Measurements from ENCODE around the gene MTG1. TPM values are rescaled to one million over a fixed set of nuclear protein-coding genes. Genes with fewer than 3 reads are reported as not detected.

Gene MTG1, protein sequence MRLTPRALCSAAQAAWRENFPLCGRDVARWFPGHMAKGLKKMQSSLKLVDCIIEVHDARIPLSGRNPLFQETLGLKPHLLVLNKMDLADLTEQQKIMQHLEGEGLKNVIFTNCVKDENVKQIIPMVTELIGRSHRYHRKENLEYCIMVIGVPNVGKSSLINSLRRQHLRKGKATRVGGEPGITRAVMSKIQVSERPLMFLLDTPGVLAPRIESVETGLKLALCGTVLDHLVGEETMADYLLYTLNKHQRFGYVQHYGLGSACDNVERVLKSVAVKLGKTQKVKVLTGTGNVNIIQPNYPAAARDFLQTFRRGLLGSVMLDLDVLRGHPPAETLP
- total RNA-seq: 23.4 TPM

DNA sequence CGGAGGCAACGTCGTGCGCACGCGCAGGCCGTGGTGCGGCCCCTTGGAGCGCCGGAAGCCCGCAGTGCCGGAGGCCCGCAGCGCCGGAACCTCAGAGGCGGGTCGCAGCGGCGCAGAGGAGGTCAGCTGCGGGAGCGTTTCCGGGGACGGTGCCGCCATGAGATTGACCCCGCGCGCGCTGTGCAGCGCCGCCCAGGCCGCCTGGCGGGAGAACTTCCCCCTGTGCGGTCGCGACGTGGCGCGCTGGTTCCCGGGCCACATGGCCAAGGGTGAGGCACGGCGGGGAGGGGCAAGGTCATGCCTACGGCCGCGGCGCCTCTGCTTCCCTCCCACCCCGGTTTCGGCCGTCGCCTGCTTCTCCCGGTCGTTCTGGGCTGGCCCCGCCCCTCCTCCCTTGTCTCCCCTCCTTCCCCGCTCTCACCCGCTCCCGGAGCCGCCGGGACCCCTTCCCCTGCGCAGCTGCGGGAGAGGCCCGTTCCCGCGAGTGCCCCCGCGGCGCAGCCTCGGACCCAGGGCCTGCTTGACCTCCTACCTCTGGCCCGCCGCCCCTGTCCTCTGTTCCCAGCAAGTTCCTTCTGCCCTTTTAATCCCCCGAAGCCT is at the start of gene MTG1:
Gene MTG1 (plus strand): TSS at position 94 of the 600 bp plus-strand sequence. CDS start 64 bp downstream, at position 158.
- DNase-seq: peak; percentile 98

DNA sequence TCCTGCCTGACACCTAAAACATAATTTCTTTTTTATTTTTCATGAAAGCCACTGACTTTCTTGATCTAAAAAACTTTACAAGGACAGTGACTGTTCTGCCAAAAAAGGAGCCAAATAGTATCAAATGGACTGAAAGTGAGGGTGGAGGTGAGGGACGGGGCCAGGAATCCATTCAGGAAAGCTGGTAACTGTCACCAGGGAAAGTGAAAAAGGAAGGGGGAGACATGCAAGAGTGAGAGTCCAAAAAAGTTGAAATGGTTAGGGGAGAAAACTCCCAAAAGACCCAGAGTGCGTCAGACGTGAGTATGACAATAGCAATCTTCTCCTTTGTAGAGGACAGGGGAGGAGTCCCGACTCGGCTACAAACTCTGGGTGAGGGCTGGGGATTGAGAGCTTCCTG is 49.7 kb upstream of the MTG1 start:
- no peak for DNase-seq

DNA sequence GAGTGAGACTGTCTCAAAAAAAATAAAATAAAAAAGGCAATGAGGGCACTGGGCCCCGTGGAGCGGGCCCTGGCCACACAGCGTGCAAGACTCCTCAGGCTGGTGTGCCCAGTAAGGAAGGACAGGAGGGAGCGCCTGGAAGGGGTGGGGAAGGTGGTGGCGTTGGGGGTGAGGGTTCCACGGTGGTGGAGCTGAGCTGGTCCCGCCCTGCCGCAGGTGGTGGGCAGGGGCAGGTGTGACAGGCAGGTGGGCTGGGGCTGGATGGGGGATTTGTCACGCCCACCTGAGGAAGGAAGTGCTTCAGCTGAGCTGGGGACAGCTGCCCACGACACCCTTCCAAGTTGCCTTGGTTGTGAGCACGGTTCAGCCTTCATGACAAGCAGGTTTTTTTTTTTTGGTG is 47.5 kb upstream of the MTG1 start:
- no peak for DNase-seq

DNA sequence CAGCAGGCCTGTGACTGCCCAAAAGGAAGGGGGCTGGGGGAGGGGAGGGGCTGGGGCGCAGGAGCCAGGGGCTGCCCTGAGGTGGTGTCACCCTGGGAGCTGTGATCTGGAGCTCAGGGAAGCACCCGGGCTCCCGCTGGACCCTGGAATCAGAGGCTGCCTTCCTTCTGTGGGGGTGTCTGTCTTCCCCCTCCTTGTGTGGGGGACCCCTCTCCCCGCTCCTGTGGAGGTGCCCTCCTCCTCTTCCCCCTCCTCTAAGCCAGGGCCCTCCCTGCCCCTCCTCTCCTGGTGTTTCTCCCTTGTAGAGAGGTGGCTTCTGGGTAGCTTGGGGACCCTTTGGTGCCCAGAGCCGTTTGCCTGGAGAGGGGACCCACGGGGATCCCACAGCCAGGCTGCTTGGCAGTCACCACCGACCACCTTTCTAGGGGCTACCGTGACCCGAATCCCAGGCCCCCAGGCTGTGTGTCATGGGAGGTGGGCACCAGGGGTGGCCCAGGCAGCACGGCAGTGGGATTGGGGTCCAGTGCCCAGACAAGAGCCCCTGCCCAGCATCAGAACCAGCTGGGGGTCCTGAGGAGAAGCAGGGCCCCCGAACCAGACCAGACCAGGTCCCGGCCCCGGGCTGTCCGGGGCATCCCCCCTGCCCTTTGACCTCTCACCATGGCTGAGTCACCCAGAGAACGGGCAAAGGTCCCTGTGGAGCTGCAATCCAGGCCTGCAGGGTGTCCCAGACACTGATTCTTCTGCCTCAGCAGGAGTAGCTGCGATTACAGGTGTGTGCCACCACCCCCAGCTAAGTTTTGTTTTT is 46.0 kb upstream of the MTG1 start:
- no peak for DNase-seq

DNA sequence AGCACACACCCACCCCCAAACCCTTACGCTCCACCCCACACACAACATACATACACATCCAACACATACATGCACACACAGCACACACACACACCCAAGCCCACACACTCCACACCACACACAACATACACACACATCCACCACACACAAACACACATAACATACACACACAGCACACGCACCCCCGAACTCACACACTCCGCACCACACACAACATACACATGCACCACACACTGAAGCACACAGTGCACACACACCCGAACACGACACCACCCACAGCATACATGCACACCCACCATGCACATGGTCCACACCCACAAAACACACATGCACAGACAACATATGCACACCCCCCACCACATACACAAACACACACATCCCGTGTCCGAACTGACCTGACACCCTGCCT is 44.8 kb upstream of the MTG1 start:
- DNase-seq: no peak

DNA sequence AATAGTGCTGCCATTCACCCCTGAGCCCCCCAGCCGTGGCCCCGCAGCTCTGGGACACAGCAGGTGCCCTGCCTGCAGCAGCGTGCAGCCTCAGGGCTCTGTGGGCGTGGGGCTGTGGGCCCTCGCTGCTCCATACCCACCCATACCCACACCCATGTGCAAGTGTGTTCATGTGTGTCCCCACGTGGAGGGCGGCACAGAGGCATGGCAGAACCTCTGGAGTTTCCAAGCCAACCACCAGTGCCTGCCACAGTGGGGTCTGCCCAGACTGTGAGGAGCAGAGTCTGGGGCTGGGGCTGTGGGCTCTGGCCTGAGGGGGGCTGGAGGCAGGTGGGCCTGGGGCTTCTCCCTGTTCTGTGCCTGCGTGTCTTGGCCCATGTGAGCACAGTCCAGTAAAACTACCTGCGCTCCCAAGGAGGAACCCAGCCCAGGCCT is 44.4 kb upstream of the MTG1 start:
- DNase-seq: no peak

DNA sequence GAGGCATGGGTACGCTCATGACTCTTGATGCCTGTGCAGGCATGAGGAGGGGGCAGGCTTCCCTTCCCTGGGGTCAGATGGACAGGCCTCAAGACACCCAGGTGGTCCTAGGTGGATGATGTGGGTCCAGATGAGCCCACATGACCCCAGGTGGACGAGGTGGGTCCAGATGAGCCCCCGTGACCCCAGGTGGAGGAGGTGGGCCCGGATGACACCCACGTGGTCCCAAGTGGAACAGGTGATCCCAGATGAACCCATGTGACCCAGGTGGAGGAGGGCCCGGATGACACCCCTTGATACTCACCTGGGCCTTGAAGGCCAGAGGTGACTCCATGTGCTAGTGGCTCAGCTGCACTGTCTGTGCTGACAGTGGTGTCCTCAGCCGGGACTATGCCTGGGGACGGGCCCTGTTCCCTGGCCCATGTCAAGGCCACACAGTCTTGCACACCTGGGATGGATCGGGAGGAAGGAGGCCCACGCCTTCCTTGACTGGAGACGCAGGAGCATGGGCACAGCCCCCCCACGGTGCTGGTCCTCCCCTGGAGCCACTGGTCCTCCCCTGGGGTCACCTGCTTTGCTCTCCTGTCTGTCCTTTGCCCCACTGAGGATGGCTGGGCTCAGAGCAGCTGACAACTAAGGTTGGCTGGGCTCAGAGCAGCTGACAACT is 43.5 kb upstream of the MTG1 start:
- DNase-seq: no peak

DNA sequence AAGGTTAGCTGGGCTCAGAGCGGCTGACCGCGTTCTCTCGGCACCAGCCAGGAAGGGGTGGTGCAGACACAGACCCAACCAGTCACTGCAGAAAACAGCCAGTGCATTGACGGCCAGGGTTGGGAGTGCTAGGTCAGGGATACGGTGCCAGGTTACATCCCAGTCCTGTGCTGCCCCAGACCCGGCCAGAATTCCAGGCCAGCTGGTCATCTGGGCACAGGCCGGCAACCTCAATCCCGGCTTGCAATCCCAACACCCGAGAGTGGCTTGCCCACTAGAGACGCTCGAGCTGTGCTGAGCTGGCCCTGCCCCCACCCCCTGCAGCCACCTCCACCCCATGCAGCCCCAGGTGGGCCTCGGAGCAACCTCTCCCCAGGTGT is 43.0 kb upstream of the MTG1 start:
- no peak for DNase-seq

DNA sequence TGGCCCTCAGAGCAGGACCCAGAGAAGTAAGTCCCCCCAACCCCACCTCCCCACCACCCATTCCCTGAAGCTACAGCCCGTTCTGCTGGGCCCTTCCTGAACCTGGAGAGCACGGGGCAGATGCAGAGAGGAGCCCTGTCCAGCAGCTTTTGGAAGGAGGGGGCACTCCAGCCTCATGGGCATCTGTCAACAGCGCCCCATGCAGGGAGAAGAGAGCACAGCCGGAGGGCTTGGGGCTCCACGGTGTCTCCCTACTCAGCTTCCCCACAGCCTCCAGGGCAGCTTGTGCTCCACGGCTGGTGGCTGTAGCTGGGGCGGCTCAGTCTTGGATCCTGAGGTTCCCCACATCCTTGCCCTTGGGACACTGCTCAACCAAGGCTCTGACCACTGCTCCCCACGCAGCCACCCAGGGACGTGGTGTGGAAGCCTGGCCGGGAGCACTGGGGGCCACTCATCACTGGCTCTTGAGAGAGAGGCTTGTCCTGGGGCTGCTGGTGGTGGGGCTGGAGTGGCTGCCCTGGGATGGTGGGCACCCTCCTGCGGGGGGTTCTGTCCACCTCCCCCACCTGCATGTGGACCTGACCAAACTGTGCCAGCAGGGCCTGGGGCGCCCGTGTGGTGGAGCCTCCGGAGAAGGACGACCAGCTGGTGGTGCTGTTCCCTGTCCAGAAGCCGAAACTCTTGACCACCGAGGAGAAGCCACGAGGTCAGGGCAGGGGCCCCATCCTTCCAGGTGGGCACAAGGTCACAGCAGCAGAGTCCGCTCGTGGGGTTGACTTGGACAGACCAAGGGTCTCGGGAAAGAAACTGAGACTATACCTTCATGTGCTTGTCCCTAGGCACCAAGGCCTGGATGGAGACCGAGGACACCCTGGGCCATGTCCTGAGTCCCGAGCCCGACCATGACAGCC is 42.3 kb upstream of the MTG1 start:
- DNase-seq: no peak

DNA sequence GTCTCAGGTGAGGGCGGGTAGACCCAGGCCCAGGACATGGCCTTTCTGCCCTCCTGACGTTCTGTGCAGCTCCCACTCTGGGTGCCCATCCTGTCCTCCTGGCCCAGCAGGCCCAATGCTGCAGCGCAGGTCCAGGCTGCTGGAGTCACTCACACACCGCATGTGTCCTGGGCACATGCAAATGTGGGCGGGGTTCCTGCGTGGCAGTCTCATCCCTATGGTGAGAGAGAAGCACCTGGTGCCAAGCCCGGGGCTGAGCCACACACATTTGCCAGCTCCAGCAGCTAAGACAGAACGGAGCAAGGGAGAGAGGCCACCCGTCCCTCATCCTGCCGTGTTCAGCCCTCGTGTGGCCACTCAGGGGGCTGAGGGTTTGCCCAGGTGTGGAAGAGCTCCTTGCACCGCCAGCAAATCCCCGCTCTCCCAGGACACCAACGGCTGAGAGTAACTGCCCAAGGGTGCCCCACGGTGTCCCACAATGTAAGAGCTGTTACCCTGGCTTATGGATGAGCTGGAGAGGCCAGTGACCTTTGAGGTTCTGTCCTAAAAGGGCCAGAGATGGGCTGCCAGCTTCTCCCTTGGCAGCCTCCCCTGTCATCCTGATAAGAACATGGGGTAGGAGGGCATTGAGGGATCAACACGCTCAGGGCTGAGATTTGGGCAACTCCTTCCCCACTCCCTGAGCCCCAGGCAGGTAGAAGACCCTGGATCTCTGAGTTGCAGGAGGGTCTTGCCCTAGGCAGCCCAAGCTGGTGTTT is 40.6 kb upstream of the MTG1 start:
- DNase-seq: no peak

DNA sequence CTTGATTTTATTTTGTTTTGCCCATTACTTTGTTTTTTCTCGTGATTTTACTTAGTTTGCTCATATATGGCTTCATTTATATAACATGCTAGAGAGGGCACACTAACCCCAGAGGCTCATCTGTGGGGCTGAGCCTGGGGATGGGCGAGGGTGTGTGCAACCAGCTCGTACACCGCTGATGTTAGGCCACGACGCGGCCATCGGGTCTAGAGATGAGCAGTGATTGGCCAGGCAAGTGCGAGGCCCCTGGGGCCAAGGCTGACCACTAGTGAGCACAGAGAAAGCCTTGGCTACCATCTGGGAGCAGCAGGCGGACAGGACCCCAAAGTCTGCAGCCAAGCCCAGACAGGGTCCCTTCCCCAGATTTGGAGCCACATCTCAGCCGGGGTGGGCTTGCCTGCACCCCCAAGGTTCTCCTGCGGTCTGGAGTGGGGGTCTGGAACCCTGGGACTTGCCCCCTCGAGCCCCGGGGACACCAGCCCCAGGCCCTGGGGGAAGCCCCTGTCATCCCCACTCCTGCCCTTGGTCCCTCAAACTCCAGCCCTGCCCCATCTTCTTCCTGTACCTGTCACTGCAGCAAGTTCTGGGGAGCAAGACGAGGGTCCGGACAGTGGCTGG is 39.9 kb upstream of the MTG1 start:
- no peak for DNase-seq

DNA sequence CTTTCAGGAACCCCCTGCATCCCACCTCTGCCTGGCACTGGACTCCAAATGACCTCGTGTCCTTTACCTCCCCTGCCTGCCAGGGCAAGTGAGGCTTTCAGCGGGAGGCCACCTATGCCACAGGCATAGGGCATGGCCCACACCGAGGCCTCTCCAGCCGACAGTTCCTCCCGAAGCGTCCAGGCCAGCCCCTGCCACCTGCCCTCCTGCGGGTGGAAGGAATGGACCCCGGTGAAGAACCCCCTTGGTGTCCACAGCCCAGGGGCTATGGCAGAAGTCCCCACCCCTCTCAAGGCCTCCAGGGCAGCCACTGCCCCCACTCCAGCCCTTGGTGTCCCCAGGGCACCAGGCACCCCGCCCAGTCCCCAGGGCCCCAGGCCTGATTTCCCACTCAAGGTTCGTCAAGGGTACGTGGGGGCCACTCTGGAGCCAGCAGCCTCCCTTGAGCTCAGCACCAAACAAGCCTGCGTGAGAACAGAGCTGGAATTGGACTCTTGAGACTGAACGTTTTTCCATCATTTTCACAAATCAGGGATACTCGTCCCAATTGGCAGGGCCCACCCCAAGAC is 39.2 kb upstream of the MTG1 start:
- no peak for DNase-seq

DNA sequence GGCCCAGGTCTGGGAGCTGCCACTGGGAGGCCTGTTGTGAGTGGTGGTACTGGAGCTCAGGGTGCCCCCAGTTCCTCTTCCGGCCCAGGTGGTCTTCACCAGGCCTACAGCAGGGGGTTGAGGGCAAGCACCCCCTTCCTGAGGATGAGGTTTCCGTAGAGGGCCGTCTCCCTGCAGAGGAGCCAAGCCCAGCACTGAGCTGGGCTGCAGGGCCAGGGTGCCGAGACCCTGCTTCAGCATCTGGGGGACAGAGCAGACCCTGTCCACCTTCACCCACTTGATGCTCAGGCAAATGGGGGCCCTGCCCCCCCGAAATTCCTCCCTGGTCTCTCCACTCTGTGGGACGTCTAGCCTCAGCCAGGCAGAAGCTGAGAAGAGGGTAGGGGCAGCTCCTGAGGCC is 38.7 kb upstream of the MTG1 start:
- no peak for DNase-seq

DNA sequence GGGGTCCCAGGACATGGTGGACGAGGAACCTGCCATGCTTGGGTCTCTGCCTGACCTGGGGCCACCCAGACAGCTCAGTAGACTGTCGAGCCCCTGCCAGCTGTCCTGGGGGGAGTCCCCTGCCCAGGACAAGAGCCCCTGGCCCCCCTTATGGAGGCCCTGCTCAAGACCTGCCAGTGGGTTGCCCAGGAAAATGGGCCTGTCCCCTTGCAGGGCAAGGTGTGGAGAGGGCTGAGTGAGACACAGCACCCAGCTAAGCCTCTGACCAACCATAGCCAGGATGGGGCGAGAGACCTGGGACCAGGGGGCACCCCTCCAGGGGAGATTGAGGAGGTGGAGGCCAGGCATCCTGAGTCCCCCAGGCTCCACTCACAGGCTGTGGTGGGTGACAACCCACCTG is 38.0 kb upstream of the MTG1 start:
- no peak for DNase-seq

DNA sequence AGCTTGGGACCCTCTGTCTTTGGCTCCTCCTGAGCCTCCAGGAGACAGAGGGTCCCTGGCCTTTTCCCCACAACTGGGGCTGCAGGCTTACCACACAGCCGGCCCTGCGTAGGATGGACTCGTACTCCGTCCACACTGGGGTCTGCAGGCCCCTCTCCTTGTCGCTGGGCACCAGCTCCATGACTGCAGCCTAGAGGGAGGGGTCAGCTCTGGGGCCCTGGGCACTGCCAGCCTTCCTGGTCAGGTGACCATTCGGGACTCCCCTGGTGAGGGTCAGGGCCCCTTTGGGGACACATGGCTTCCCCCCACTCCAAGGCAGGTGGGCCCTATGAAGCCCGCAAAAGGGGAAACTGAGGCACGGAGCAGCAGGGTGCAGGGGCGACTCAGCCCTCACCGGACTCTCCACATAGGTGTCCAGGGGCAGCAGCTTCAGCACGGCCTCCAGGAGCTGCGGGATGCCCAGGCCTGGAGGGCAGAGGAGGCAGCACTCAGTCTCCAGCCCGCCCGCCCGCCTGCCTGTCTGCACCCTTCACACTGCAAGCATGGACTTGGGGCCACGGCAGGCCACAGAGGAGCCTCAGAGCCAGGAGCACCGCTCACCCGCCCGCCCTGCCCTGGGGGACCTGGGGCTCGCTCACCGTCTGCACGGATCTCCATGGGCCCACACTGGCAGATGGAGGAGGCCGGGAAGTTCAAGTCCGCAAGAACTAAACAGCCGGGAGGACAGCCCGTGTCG is 37.2 kb upstream of the MTG1 start:
- DNase-seq: no peak

DNA sequence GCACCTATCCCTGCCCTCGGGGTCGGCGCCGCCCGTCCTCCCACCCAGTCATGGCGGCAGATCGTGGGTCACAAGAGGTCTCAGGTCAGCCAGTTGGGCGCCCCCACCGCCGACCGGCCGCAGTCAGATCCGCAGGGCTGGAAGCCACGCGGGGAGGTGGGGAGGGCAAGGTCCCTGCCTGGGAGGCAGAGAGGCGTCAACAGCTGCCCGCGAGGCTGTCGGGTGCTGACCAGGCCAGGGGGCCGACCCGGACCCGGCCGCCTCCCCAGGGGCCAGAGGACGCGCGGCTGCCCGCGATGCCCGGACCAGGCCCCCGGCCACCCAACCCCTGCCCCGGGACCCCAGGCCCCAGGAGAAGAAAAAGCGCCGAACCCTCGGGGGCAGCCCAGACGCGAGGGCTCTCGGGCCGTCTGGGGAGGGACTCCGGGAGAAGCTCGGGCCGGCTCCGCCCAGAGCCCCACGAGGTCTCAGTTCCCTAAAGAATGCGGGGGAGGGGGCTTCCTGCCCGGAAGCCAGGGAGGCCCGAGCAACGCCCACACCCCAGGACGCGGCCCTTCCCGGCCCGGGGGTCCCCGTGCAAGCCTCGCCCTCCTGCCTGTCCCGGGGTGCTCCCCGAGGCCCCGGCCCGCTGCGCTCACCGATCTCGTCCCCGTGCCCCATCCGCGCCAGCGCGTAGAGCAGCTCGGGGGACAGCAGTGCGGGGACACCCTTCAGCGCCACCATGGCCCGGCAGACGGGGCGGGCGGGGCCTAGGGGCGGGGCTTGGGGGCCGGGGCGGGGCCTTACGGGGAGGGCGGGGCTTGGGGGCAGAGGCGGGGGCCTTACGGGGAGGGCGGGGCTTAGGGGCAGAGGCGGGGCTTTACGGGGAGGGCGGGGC is 36.4 kb upstream of the MTG1 start, which contains the start of gene FUOM:
Gene FUOM (minus strand): TSS at position 735 of the 877 bp plus-strand sequence. CDS start 12 bp downstream, at position 723.
- peak; percentile 71 for DNase-seq

DNA sequence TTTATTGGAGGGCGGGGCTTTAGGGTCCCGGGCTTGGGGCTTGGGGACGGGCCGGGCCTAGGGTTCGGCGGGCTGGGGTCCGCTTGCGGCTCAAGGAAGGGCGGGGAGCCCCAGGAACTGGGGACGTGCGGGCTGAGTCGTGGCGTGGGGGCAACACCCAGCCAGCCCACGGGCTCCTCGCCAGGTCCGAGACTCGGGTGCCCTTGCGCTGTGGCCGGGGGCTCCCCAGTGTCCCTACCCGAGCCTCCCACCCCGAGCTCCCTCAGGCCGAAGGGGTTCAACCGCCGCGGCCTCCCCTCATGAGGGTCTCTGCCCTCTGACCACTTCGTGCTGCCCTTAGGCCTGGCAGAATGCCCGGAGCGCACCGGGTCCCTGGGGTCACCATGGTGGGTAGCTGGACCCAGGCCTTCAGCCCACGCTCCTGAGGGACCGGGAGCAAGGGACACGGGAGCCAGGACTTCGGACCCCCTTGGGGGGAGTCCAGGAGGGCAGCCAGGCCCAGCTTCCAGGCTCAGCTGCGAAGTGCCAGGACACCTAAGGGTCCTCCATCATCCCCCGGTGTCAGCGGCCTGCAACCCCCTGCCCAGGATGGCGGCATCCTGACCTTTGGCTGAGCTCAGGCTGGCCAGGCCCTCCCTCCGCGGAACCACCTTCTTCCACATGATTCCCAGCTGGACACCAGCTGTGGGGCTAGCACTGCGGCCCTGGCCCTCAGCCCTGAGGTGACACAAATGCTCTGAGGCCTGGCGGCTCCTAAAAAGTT is 35.6 kb upstream of the MTG1 start:
- DNase-seq: no peak
